ENCODE data around the gene PAFAH1B2.
"Not testable (repeated sequence)": the region's sequence is repeated elsewhere in the genome, so short reads cannot be mapped to it uniquely, and the experiment has no call there.

PAFAH1B2 gene

DNA sequence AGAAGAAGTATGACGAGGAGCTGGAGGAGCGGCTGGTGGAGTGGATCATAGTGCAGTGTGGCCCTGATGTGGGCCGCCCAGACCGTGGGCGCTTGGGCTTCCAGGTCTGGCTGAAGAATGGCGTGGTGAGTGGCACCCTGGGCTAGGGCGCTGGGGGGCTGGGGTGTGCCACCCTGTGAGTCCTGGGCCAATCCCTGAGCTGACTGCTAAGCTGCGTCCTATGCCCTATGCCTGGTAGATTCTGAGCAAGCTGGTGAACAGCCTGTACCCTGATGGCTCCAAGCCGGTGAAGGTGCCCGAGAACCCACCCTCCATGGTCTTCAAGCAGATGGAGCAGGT lies 59.0 kb downstream of the PAFAH1B2 start:
- no peak for DNase-seq (ENCODE audit: insufficient read length)
- no peak for FAIRE-seq

DNA sequence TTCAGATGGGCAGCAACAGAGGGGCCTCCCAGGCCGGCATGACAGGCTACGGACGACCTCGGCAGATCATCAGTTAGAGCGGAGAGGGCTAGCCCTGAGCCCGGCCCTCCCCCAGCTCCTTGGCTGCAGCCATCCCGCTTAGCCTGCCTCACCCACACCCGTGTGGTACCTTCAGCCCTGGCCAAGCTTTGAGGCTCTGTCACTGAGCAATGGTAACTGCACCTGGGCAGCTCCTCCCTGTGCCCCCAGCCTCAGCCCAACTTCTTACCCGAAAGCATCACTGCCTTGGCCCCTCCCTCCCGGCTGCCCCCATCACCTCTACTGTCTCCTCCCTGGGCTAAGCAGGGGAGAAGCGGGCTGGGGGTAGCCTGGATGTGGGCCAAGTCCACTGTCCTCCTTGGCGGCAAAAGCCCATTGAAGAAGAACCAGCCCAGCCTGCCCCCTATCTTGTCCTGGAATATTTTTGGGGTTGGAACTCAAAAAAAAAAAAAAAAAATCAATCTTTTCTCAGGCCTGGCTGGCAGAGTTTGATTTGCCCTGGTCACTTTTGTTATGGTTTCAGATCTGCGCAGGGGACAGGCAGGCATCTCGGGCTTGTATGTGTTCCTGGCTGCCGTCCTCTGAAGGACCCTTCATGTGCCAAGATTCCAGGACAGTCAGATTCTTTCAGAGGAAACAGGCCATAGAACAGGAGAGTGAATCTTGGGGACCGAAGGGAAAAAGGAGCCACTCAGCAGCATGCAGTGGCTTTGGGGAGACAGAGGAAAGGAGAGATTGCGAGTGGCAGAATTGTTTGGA lies 60.4 kb downstream of the PAFAH1B2 start:
- FAIRE-seq (no peak), DNase-seq (ENCODE audit: insufficient read length) (no peak)
- TF ChIP-seq POLR2A (IDR thresholded peaks at IDR 0.05; ENCODE audit: low read depth, low read length) (no peak; the same call in 1 of the 2 replicates), TAF1 (IDR thresholded peaks at IDR 0.05; ENCODE audit: borderline replicate concordance, low read depth, low read length) (no peak), POLR2AphosphoS5 (IDR thresholded peaks at IDR 0.05; ENCODE audit: low read depth, low read length) (no peak)

More for the DNA sequence above, 59.0 kb downstream of the PAFAH1B2 start:
- no peak for TF ChIP-seq POLR2AphosphoS5 (IDR thresholded peaks at IDR 0.05; ENCODE audit: low read depth, low read length)
- TF ChIP-seq POLR2A (IDR thresholded peaks at IDR 0.05; ENCODE audit: low read depth, low read length): 0 out of 2 replicates have a peak, but pooled peaks have one; percentile 15

DNA sequence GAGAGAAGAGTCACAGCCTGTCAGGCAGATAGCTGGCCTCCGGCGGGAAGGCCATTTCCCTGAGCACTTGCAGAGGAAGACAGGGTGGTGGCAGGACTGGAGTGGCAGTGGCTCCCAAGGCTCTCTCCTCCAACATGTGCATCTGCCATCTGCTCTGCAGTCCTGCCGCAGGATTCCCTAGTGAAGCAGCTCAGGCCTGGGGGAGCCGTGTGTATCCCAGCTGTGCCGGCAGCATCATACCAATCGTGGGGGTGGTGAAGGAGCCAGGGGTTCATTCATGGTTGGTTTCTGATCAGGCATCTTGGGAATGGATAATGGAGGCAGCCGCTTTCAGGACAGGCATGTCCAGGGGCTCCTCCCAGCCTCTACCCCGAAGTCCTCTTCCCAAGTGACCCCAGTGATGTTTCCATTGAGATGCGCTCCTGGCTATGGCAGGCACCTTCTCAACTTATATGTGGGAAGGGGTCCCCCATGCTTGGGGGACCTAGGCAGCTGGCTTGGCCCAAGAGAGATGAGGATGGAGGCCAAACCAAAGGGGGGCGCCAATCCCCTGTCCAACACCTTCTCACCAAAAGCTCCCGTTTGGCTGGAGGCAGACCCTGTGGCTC lies 61.2 kb downstream of the PAFAH1B2 start:
- FAIRE-seq (peak; percentile 89), DNase-seq (ENCODE audit: insufficient read length) (no peak)
- TF ChIP-seq POLR2AphosphoS5 (IDR thresholded peaks at IDR 0.05; ENCODE audit: low read depth, low read length) (no peak), POLR2A (IDR thresholded peaks at IDR 0.05; ENCODE audit: low read depth, low read length) (no peak), TAF1 (IDR thresholded peaks at IDR 0.05; ENCODE audit: borderline replicate concordance, low read depth, low read length) (no peak)

DNA sequence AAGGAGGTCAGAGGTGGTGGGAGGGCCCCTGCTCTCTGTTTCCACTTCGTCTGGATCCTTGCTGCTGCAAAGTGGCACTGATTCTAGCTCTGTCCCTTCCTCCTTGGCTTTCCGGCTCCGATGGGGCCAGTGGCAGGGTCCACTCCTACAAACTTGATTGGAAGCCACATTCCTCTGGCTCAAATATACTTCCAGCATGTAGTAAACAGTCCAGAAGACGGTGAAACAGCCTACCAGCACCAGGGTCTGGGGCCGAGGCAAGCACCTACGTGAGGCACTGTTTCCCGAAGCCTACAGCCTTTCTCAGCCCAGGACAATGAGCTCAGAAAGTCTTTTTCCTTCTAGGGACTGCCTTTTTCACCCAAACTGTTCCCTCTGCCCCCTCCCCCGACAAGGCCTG lies 62.0 kb downstream of the PAFAH1B2 start:
- FAIRE-seq; DNase-seq (ENCODE audit: insufficient read length): not testable (repeated sequence)

DNA sequence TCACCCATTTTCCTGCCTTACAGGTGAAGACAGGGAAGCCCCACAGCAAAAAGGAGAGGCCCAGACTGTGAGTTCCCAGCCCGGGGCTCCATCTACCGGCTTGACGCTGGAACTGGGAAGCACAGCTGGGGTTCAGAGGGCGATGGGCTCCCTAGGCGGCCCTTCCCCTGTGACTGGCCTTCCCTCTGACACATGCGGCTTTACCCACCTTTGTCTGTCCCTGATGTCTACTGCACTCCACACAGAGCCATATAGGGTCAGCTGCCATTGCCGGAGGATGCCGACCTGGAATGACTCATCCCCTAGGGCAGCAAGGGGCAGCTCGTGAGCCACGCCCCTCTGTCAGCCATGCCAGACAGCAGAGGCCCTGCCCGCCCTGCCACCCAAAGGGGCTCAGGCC lies 62.8 kb downstream of the PAFAH1B2 start:
- DNase-seq (ENCODE audit: insufficient read length): not testable (repeated sequence)
- FAIRE-seq: peak; percentile 61

DNA sequence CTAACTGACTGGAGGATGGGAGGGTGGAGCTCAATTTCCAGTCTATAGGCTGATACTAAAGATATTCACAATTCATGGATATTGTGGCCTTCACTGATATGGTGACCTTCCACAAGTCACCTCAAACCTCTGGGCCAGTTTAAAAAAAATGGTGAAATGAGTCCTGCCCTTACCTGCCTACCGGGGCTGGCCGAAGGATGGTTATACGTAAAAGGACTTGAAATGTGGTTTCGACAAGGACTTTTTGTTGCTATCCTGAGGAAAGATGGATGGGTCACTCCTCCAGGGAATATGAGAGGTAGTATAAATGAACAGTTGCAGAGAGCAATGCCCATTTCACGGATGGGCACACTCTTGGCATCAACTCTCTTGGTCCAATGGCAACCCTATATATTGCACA lies 63.4 kb downstream of the PAFAH1B2 start:
- peak; percentile 27 for FAIRE-seq
- not testable (repeated sequence) for DNase-seq (ENCODE audit: insufficient read length)

DNA sequence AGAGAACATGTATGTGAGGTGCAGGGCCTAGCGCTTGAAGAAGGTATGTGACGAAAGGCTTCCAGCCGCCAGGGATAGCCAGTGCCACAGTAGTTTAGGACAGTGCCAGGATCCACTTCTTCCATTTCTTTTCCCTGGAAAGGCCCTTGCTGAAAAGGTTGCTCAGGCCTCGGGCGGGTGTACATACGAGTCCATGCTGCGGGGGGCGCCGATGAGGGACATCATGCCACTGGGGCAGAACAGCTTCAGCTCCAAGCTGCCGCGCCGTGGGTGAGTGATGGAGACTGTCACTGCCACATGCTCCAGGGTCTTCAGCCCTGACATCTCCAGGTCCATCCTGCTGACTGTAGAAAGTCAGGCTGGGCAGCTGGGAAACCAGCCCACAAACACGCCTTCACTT lies 64.6 kb downstream of the PAFAH1B2 start:
- not testable (repeated sequence) for FAIRE-seq

DNA sequence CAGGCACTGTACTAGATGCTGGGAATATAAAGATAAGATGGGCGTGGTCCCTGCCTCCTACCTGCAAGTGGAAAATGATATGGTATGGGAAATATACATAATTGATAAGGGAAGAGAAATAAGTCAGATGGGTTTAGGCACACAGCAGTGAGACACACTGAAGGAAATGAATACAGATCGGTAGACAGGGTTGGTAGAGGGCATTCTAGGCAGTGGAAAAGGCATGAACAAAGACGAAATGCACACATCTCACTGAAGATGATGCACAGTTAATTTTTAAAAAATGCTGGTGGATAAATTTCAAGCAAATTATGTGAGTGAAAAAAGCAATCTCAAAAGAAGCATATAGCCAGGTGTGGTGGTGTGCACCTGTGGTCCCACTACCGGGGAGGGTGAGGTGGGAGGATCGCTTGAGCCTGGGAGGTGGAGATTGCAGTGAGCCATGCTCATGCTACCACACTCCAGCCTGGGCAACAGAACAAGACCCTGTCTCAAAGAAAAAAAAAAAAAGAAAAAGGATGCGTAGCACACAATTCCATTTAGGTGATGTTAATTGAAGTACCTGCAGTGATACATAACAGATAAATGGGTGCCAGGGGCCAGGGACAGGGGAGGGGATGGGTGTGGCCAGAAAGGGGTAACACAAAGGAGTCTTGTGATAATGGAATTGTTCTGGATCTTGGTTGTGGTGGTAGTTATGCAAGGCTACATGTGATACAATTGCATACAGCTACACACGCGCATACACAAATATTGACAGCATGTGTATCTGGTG lies 65.5 kb downstream of the PAFAH1B2 start:
- not testable (repeated sequence) for DNase-seq (ENCODE audit: insufficient read length); FAIRE-seq

More for the DNA sequence above, 64.6 kb downstream of the PAFAH1B2 start:
- not testable (repeated sequence) for DNase-seq (ENCODE audit: insufficient read length)

DNA sequence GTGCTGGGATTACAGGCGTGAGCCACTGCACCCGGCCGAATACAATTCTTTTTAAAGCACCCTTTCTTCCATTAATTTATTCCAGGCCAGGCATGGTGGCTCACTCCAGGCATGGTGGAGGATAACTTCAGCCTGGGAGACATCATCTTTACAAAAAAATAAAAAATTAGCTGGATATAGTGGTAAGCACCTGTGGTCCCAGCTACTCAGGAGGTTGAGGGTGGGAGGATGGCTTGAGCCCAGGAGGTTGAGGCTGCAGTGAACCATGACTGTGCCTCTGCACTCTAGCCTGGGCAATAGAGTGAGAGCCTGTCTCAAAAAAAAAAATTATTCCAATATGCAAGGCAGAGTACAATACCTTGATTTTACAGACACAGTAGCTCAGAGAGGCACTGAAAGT lies 66.5 kb downstream of the PAFAH1B2 start:
- FAIRE-seq: no peak
- DNase-seq (ENCODE audit: insufficient read length): no peak
- no peak for TF ChIP-seq POLR2A (IDR thresholded peaks at IDR 0.05; ENCODE audit: low read depth, low read length)
- TF ChIP-seq POLR2AphosphoS5 (IDR thresholded peaks at IDR 0.05; ENCODE audit: low read depth, low read length): no peak
- TF ChIP-seq TAF1 (IDR thresholded peaks at IDR 0.05; ENCODE audit: borderline replicate concordance, low read depth, low read length): no peak

DNA sequence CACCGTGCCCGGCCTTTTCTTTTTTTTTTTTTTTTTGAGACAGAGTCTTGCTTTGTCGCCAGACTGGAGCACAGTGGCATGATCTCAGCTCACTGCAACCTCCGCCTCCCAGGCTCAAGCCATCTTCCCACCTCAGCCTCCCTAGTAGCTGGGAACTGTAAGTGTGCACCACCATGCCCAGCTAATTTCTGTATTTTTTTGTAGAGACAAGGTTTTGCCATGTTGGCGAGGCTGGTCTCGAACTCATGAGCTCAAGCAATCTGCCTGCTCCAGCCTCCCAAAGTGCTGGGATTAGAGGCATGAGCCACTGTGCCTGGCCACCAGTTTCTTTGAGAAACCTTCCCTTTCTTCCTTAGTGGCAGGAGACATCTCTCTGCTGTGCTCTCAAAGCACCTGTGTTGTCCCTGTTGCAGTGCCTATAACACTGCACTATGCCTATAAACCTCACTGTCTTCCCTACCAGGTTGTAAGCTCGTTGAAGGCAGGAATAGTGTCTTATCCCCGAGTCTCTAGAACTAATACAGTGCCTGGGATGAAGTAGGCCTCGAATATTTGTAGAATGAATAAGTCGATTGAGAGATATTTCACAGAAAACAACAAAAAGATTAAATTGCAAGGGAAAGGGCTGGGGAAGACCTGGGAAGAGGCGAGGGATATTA lies 68.7 kb downstream of the PAFAH1B2 start:
- no peak for TF ChIP-seq POLR2AphosphoS5 (IDR thresholded peaks at IDR 0.05; ENCODE audit: low read depth, low read length)
- TF ChIP-seq TAF1 (IDR thresholded peaks at IDR 0.05; ENCODE audit: borderline replicate concordance, low read depth, low read length): no peak
- TF ChIP-seq POLR2A (IDR thresholded peaks at IDR 0.05; ENCODE audit: low read depth, low read length): no peak
- no peak for FAIRE-seq
- DNase-seq (ENCODE audit: insufficient read length): no peak

DNA sequence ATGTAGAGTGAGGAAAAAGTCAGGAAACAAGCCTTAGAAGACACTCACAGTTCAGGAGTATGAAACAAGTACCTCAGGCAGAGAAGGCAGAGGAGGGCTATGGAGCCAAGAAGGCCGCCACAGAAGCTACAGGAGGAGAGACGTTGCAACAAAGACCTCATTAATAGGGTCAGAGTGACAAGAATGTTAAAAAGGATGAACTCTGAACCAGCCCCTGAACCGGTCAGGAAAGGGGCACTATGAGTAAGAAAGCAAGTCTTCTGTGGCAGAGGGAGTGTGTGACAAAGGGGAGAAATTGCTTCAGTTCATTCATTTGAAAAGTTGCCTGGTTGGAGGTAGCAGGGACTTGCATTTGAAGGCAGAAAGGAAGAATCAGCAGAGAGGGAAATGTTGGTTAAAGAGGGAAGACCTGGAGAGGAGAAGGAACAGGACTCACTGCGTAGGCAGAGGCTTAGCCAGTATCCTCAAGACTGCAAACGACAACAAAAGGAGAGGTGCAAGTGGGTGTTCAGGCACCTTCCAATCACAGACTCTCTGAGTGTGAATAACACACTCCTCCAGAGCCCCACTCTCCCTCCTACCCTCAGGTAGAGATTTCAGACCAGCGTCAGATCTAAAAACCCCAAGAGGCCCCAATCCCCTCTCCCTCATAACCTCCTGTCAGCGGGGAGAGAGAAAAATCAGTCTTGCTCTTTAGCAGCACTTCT lies 70.5 kb downstream of the PAFAH1B2 start:
- no peak for TF ChIP-seq POLR2AphosphoS5 (IDR thresholded peaks at IDR 0.05; ENCODE audit: low read depth, low read length)
- no peak for TF ChIP-seq POLR2A (IDR thresholded peaks at IDR 0.05; ENCODE audit: low read depth, low read length)
- TF ChIP-seq TAF1 (IDR thresholded peaks at IDR 0.05; ENCODE audit: borderline replicate concordance, low read depth, low read length): no peak
- DNase-seq (ENCODE audit: insufficient read length): no peak
- FAIRE-seq: no peak

Data from GM12892 (cell line).